K562 (cell line): ENCODE data around the gene CDX1.

Experiments used
- DNMT1 ChIP-seq: fragments of 450-650 bp; IDR thresholded peaks from 2 replicates; pipeline ENCODE4 v1.6.1; 2016; ENCODE audit warnings: antibody characterized with exemption, mild to moderate bottlenecking
- GABPA ChIP-seq: fragments of 200-800 bp; sonication (Bioruptor generic); conservative IDR thresholded peaks from 2 replicates; pipeline ENCODE4 v1.6.1; 2016; ENCODE audit warnings: low read depth, missing genetic modification characterization, missing compliant biosample characterization
- NR2C2 ChIP-seq, 2 experiments: fragments of 200-800 bp in 1 of 2; sonication (Bioruptor generic) in 1 of 2; sonication (generic) in 1 of 2; formaldehyde crosslinking in 1 of 2; IDR thresholded peaks; 2 replicates each; pipeline versions ENCODE4 v1.6.1 to v1.8.0; 2016 to 2022; ENCODE audit warnings: mild to moderate bottlenecking in 1 of 2, missing compliant biosample characterization in 1 of 2, missing genetic modification characterization in 1 of 2, missing genetic modification reagents in 1 of 2
- RBM25 ChIP-seq: fragments of 200-400 bp; formaldehyde crosslinking; IDR thresholded peaks from 2 replicates; pipeline ENCODE4 v1.6.1; 2018; ENCODE audit warnings: low read length, low read depth, moderate library complexity; ENCODE audit not compliant: severe bottlenecking
- TF ChIP-seq, protein P1 (sequence below): sonication (generic); formaldehyde crosslinking; IDR thresholded peaks from 2 replicates; pipeline ENCODE4 v1.9.0; 2022; ENCODE audit warnings: mild to moderate bottlenecking, missing genetic modification reagents
- TF ChIP-seq, protein P2 (sequence below), 2 experiments: fragments of 450-650 bp; formaldehyde crosslinking in 1 of 2; IDR thresholded peaks; 2 replicates each; pipeline versions ENCODE4 v1.4.0 to v1.6.1; 2014 to 2020; ENCODE audit warnings: mild to moderate bottlenecking in 2 of 2, borderline replicate concordance in 1 of 2, low read depth in 1 of 2

DNA sequence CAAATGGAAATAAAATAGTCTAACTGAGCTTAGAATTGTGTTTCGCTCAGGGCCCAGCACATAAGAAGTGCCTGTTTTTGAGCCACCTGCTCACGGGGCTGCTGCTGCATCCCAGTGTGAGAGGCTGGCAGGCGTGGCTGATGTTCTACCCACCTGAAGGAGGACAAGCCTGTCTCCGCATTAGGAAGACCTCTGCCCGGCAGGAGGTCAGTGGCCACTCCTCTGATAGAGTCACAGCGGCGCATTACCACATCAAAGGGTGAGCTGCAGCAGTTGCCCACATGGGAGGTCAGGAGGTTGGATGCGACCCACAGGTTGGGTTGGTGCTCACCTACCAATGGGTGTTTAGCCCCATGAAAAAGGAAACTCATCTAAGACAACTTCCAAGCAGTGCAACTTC, 19.6 kb downstream of the CDX1 start:
- TF ChIP-seq, protein P1, sequence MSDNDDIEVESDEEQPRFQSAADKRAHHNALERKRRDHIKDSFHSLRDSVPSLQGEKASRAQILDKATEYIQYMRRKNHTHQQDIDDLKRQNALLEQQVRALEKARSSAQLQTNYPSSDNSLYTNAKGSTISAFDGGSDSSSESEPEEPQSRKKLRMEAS (CRISPR knock-in tag) = no peak
- TF ChIP-seq RBM25 = no peak
- TF ChIP-seq, protein P2, sequence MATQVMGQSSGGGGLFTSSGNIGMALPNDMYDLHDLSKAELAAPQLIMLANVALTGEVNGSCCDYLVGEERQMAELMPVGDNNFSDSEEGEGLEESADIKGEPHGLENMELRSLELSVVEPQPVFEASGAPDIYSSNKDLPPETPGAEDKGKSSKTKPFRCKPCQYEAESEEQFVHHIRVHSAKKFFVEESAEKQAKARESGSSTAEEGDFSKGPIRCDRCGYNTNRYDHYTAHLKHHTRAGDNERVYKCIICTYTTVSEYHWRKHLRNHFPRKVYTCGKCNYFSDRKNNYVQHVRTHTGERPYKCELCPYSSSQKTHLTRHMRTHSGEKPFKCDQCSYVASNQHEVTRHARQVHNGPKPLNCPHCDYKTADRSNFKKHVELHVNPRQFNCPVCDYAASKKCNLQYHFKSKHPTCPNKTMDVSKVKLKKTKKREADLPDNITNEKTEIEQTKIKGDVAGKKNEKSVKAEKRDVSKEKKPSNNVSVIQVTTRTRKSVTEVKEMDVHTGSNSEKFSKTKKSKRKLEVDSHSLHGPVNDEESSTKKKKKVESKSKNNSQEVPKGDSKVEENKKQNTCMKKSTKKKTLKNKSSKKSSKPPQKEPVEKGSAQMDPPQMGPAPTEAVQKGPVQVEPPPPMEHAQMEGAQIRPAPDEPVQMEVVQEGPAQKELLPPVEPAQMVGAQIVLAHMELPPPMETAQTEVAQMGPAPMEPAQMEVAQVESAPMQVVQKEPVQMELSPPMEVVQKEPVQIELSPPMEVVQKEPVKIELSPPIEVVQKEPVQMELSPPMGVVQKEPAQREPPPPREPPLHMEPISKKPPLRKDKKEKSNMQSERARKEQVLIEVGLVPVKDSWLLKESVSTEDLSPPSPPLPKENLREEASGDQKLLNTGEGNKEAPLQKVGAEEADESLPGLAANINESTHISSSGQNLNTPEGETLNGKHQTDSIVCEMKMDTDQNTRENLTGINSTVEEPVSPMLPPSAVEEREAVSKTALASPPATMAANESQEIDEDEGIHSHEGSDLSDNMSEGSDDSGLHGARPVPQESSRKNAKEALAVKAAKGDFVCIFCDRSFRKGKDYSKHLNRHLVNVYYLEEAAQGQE (IDR thresholded peaks at IDR 0.05; ENCODE audit: borderline replicate concordance) = no peak
- TF ChIP-seq, protein P2 (CRISPR knock-in tag; IDR thresholded peaks at IDR 0.05; ENCODE audit: low read depth) = no peak
- no peak for TF ChIP-seq NR2C2 (CRISPR knock-in tag; IDR thresholded peaks at IDR 0.05)
- TF ChIP-seq NR2C2 (tag; IDR thresholded peaks at IDR 0.05) = no peak
- TF ChIP-seq GABPA (tag) = no peak
- TF ChIP-seq DNMT1 = no peak
